HepG2 (cell line): ENCODE data around the gene ZNF524. TPM values are rescaled to one million over a fixed set of nuclear protein-coding genes. Genes with fewer than 3 reads are reported as not detected.

Experiments
- ATAC-seq: fragments of 200-7000 bp; cut with Tn5 transposase; 3 replicates; pipeline ENCODE4 v1.9.1; 2020; ENCODE audit warnings: mild to moderate bottlenecking, moderate library complexity
- BruUV-seq: library from RNA; stranded (reverse); fragments of 400-500 nt; replicated peaks from 2 replicates; lab custom pipeline; 2021; lab: Mats Ljungman, UMichigan
- CTCF ChIA-PET: fragments of 300-600 bp; formaldehyde crosslinking; extraction: SDS; loops from one replicate; lab custom pipeline; 2021; ENCODE audit warnings: low total read pairs, inconsistent platforms, low intra/inter-chr PET ratio; lab: Yijun Ruan, JAX
- POLR2A ChIA-PET: fragments of 350-600 bp; sonication (Branson Sonifier 250); formaldehyde crosslinking; loops from one replicate; lab custom pipeline; 2020; ENCODE audit warnings: antibody characterized with exemption, inconsistent platforms; lab: Yijun Ruan, JAX
- DNase-seq: peaks from one replicate; pipeline ENCODE4 v3.0.0-alpha.2; 2015; ENCODE audit warnings: low spot score
- FAIRE-seq: peaks from 3 replicates; lab custom pipeline; 2011; peaks lifted over from hg19 to GRCh38; lab: Jason Lieb, UNC
- H2AFZ ChIP-seq: one replicate; pipeline ENCODE4 v1.6.1; 2011; ENCODE audit warnings: low read length, inconsistent platforms
- H3K27ac ChIP-seq: fragments of 300-600 bp; 3 replicates; pipeline ENCODE4 v1.8.0; 2011; ENCODE audit warnings: mixed run types, mild to moderate bottlenecking, mixed read lengths, low read length, inconsistent platforms; ENCODE audit not compliant: insufficient read depth; ENCODE audit errors: extremely low read length
- H3K27me3 ChIP-seq, 2 experiments: fragments of 200-600 bp in 1 of 2; 2 replicates in 1 of 2; 3 replicates in 1 of 2; pipeline versions ENCODE4 v1.6.0 to v1.8.0; 2011; ENCODE audit warnings: low read length in 2 of 2, mild to moderate bottlenecking in 2 of 2, moderate library complexity in 2 of 2, inconsistent platforms in 1 of 2; ENCODE audit not compliant: insufficient read depth in 2 of 2, control insufficient read depth in 1 of 2
- H3K36me3 ChIP-seq, 2 experiments: fragments of 200-600 bp in 1 of 2; replicated peaks in 1 of 2; 2 replicates in 1 of 2; 3 replicates in 1 of 2; pipeline versions ENCODE4 v1.5.1 to v1.8.0; 2011; ENCODE audit warnings: low read length in 2 of 2, inconsistent platforms in 1 of 2; ENCODE audit not compliant: insufficient read depth in 2 of 2, control insufficient read depth in 1 of 2
- H3K4me1 ChIP-seq: 2 replicates; pipeline ENCODE4 v1.5.1; 2012; ENCODE audit warnings: low read length, inconsistent platforms; ENCODE audit not compliant: insufficient read depth
- H3K4me2 ChIP-seq: 2 replicates; pipeline ENCODE4 v1.6.0; 2011; ENCODE audit warnings: low read depth, low read length, inconsistent platforms
- H3K4me3 ChIP-seq, 3 experiments: fragments of 200-600 bp in 1 of 3; sonication (generic), shearing (Covaris generic) in 1 of 3; replicated peaks in 1 of 3; 2 replicates each; pipeline ENCODE4 v1.5.1; 2011 to 2016; ENCODE audit warnings: low read length in 3 of 3, inconsistent platforms in 2 of 3, low read depth in 2 of 3, mild to moderate bottlenecking in 2 of 3, control low read depth in 1 of 3, mixed read lengths in 1 of 3; ENCODE audit not compliant: insufficient read depth in 1 of 3
- H3K79me2 ChIP-seq: one replicate; pipeline ENCODE4 v1.6.1; 2011; ENCODE audit warnings: low read length, inconsistent platforms; ENCODE audit not compliant: insufficient read depth
- H3K9ac ChIP-seq: 2 replicates; pipeline ENCODE4 v1.6.0; 2011; ENCODE audit warnings: mild to moderate bottlenecking, low read depth, low read length, inconsistent platforms; ENCODE audit not compliant: insufficient read depth
- H3K9me3 ChIP-seq: 2 replicates; pipeline ENCODE4 v1.5.1; 2012; ENCODE audit warnings: mild to moderate bottlenecking, low read length
- H4K20me1 ChIP-seq: 2 replicates; pipeline ENCODE4 v1.6.0; 2011; ENCODE audit warnings: inconsistent platforms, mild to moderate bottlenecking, low read length, moderate library complexity; ENCODE audit not compliant: insufficient read depth
- ARNTL ChIP-seq: sonication (generic); formaldehyde crosslinking; IDR thresholded peaks from 2 replicates; pipeline ENCODE4 v1.4.0; 2020; ENCODE audit warnings: mild to moderate bottlenecking, missing genetic modification reagents
- DR1 ChIP-seq: sonication (generic); formaldehyde crosslinking; IDR thresholded peaks from 2 replicates; pipeline ENCODE4 v1.8.0; 2021; ENCODE audit warnings: mild to moderate bottlenecking, missing genetic modification reagents, inconsistent platforms
- GABPB1 ChIP-seq: IDR thresholded peaks from 2 replicates; pipeline ENCODE4 v1.6.1; 2016; ENCODE audit warnings: mild to moderate bottlenecking, missing genetic modification reagents, moderate library complexity, missing compliant biosample characterization
- HNRNPLL ChIP-seq: fragments of 200-400 bp; formaldehyde crosslinking; IDR thresholded peaks from 2 replicates; pipeline ENCODE4 v1.6.1; 2017; ENCODE audit warnings: mild to moderate bottlenecking, low read depth, low read length; ENCODE audit not compliant: poor library complexity, severe bottlenecking
- RBFOX2 ChIP-seq: fragments of 200-400 bp; formaldehyde crosslinking; IDR thresholded peaks from 2 replicates; pipeline ENCODE4 v1.6.1; 2017; ENCODE audit warnings: low read depth, mild to moderate bottlenecking, low read length
- RBM22 ChIP-seq: fragments of 200-400 bp; formaldehyde crosslinking; optimal IDR thresholded peaks from 2 replicates; pipeline ENCODE3; 2017; ENCODE audit warnings: mild to moderate bottlenecking, low read length, moderate library complexity
- SMAD1 ChIP-seq: sonication (generic); formaldehyde crosslinking; IDR thresholded peaks from 2 replicates; pipeline ENCODE4 v1.4.0; 2020; ENCODE audit warnings: missing genetic modification reagents, low read depth, mild to moderate bottlenecking, borderline replicate concordance
- TFE3 ChIP-seq: IDR thresholded peaks from 2 replicates; pipeline ENCODE4 v1.6.1; 2016
- THAP11 ChIP-seq: IDR thresholded peaks from 2 replicates; pipeline ENCODE4 v1.6.1; 2016; ENCODE audit warnings: missing biosample characterization, missing genetic modification reagents
- ZNF207 ChIP-seq: fragments of 450-650 bp; IDR thresholded peaks from 2 replicates; pipeline ENCODE4 v1.6.1; 2016; ENCODE audit warnings: antibody characterized with exemption, borderline replicate concordance
- ZNF644 ChIP-seq: IDR thresholded peaks from 2 replicates; pipeline ENCODE4 v1.6.1; 2016; ENCODE audit warnings: low read depth
- ZNF687 ChIP-seq: sonication (generic); formaldehyde crosslinking; IDR thresholded peaks from 2 replicates; pipeline ENCODE4 v1.5.1; 2020; ENCODE audit warnings: mild to moderate bottlenecking, missing genetic modification reagents, moderate library complexity
- WGBS: methylation state at CpG from one replicate; pipeline ENCODE4 v1.1.6; 2017; ENCODE audit warnings: low lambda C conversion rate; 5-methylcytosine and 5-hydroxymethylcytosine counted together
- in situ Hi-C: cut with HindIII; loops from 2 replicates; pipeline ENCODE4 v1.10.0; 2017; ENCODE audit warnings: low pct_unique_long_range_greater_than_20kb; ENCODE audit not compliant: extremely low pct_ligation_motif_present
- intact Hi-C: fragments of 100-400 bp; cut with micrococcal nuclease; formaldehyde crosslinking; loops from one replicate; pipeline ENCODE4 v1.10.0; 2022; ENCODE audit not compliant: unreplicated experiment
- polyA plus RNA-seq, 8 experiments: library from polyadenylated mRNA; depleted of rRNA in 3 of 8; stranded (reverse) in 7 of 8; unstranded in 1 of 8; fragments of >200 nt; fragmentation: Illumina TruSeq in 4 of 8; extraction: Trizol in 4 of 8; gene quantifications; 2 replicates each; pipeline versions ENCODE4 v1.2.1 to v1.2.3, GENCODE V29; 2011 to 2016; ENCODE audit warnings: low read depth in 4 of 8, missing spikeins in 1 of 8, mixed read lengths in 1 of 8; ENCODE audit not compliant: insufficient read depth in 1 of 8
- total RNA-seq, 5 experiments: library from RNA; depleted of rRNA; stranded (reverse); fragments of >200 nt; fragmentation: Illumina TruSeq; extraction: Trizol; gene quantifications; 2 replicates each; pipeline ENCODE4 v1.2.3, GENCODE V29; 2016; ENCODE audit warnings: low read depth in 1 of 5
- TF ChIP-seq, protein P1 (sequence below): sonication (generic); formaldehyde crosslinking; IDR thresholded peaks from 2 replicates; pipeline ENCODE4 v1.8.0; 2022; ENCODE audit warnings: mild to moderate bottlenecking, missing genetic modification reagents; ENCODE audit not compliant: insufficient replicate concordance
- TF ChIP-seq, protein P2 (sequence below): sonication (generic); formaldehyde crosslinking; IDR thresholded peaks from 2 replicates; pipeline ENCODE4 v1.4.0; 2020; ENCODE audit warnings: mild to moderate bottlenecking, low read depth, missing genetic modification reagents

Gene ZNF524
- total and polyA plus RNA-seq, 2 of the 13 experiments (the other 11 are each of a cell fraction or from before 2014, with no cell fraction given): 3.2 to 4.6 TPM

DNA sequence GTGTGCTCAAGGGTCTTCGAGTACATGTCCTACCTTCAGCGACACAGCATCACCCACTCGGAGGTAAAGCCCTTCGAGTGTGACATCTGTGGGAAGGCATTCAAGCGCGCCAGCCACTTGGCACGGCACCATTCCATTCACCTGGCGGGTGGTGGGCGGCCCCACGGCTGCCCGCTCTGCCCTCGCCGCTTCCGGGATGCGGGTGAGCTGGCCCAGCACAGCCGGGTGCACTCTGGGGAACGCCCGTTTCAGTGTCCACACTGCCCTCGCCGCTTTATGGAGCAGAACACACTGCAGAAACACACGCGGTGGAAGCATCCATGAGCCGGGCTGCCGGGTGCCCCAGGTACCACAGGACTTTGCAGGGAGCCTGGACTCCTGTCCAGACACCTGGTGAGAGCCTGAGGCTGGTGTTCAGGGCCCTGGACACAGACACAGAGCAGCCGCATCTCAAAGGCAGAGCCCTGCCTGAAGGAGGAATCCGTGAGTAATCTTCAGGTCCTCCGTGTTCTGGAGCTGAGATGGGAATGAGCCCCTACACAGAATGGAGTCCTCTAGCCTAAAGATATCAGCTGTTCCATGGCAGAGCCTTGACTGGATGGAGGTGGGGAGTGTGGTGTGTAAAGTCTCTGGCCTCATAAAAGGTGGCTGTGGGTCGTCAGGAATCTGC, 44.9 kb downstream of the ZNF524 start:
- Histone ChIP-seq H4K20me1 (no peaks in the 10 kb centered on the region), H3K9ac (peak overlapping the region; percentile 84), H3K4me2 (peak overlapping the region; percentile 84), H3K79me2 (peaks cover 41% of the 10 kb centered on the region), H2AFZ (no peak overlapping the region), H3K27ac (no peak overlapping the region), H3K27me3 (no peaks in the 10 kb centered on the region; a peak in 1 of 5 replicates), H3K9me3 (no peaks in the 10 kb centered on the region), H3K4me1 (peaks cover 57% of the 10 kb centered on the region), H3K36me3 (peaks cover 0 to 10% of the 10 kb centered on the region in 2 experiments; a peak in 2 of 5 replicates), H3K4me3 (peak overlapping the region; percentile 92 to 96 (median 92); a peak in 5 of 6 replicates)
- CTCF ChIA-PET: interaction anchor here (1.1 kb wide), 1 partner anchor 9 kb away, joined by 3 read pairs; no protein-coding TSS in a partner anchor
- POLR2A ChIA-PET: interaction anchor here (2.4 kb wide), 1 partner anchor 10 kb away, joined by 10 read pairs; the partner anchor contains the start of gene U2AF2
- DNase-seq (no peak), FAIRE-seq (no peak), ATAC-seq (no peak)
- in situ Hi-C loops (no loop called here), intact Hi-C loops (no loop called here)
- BruUV-seq: TSS peak; percentile 67
- WGBS: 95% methylated on average over 19 of the region's 28 CpGs
- TF ChIP-seq ZNF687 (CRISPR knock-in tag): 0 out of 2 replicates have a peak, but pooled peaks have one; percentile 7
- TF ChIP-seq GABPB1 (CRISPR knock-in tag): peak; percentile 14; the same call in 1 of the 2 replicates
- TF ChIP-seq, protein P1, sequence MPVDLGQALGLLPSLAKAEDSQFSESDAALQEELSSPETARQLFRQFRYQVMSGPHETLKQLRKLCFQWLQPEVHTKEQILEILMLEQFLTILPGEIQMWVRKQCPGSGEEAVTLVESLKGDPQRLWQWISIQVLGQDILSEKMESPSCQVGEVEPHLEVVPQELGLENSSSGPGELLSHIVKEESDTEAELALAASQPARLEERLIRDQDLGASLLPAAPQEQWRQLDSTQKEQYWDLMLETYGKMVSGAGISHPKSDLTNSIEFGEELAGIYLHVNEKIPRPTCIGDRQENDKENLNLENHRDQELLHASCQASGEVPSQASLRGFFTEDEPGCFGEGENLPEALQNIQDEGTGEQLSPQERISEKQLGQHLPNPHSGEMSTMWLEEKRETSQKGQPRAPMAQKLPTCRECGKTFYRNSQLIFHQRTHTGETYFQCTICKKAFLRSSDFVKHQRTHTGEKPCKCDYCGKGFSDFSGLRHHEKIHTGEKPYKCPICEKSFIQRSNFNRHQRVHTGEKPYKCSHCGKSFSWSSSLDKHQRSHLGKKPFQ (CRISPR knock-in tag): no peak
- TF ChIP-seq ZNF207: no peak
- no peak for TF ChIP-seq TFE3
- no peak for TF ChIP-seq THAP11 (CRISPR knock-in tag)
- TF ChIP-seq ZNF644 (CRISPR knock-in tag): no peak
- peak; percentile 62 for TF ChIP-seq RBFOX2
- peak; percentile 47 for TF ChIP-seq RBM22
- no peak for TF ChIP-seq DR1
- TF ChIP-seq HNRNPLL: no peak
- TF ChIP-seq ARNTL (CRISPR knock-in tag): no peak
- no peak for TF ChIP-seq SMAD1
- TF ChIP-seq, protein P2, sequence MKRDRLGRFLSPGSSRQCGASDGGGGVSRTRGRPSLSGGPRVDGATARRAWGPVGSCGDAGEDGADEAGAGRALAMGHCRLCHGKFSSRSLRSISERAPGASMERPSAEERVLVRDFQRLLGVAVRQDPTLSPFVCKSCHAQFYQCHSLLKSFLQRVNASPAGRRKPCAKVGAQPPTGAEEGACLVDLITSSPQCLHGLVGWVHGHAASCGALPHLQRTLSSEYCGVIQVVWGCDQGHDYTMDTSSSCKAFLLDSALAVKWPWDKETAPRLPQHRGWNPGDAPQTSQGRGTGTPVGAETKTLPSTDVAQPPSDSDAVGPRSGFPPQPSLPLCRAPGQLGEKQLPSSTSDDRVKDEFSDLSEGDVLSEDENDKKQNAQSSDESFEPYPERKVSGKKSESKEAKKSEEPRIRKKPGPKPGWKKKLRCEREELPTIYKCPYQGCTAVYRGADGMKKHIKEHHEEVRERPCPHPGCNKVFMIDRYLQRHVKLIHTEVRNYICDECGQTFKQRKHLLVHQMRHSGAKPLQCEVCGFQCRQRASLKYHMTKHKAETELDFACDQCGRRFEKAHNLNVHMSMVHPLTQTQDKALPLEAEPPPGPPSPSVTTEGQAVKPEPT (CRISPR knock-in tag): no peak
